ENCODE results near the gene POLR2L.

The POLR2L gene

DNA sequence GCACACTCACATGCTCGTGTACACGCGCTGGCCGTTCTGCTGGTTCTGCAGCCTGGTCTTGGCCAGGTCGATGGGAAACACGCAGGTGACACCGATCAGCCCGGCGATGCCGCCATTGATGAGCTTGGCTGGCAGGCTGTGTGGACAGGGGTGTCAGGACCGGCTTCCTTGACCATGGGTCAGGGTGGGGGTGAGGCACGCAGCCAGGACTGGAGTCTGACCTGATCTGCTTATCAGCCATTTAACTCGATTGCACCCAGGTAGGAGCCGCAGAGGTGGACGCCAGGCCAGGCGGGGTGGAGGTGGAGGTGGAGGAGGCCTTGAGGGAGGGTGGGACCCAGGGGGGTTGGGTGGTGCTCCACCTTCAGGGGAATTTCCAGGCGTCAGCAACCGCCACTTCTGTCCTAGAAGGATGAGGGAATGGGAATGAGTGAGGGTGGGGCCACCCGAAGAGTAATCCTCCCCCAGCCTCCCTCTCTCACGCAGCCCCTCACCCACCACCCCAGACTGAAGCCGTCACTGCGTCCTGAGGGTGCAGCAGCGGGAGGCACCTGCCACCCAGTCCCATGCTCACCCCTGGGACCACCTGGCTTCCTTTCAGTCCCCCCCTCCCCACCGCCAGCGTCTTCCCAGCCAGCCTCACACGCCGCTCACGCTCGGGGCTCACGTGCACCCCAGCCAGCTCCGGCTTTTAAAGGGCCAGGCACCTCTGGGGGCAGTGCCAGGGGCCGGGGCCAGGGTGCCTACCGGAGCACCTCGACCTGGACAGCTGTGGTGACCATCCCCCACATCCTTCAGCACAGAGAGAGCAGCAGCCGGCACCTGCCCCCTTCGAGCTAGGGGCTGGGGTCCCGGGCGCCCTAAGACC, 47.3 kb downstream of the POLR2L start:
- Histone ChIP-seq H3K9ac (no peak overlapping the region), H3K27me3 (ENCODE audit: control insufficient read depth, insufficient read depth, low read length) (no peaks in the 10 kb centered on the region), H3K4me1 (peaks cover 4% of the 10 kb centered on the region), H3K9me3 (ENCODE audit: control insufficient read depth, low read length) (no peaks in the 10 kb centered on the region), H2AFZ (no peak overlapping the region), H3K36me3 (ENCODE audit: control insufficient read depth, insufficient read depth, low read length) (no peaks in the 10 kb centered on the region), H3K79me2 (no peaks in the 10 kb centered on the region), H3K27ac (no peak overlapping the region), H3K4me2 (ENCODE audit: low read length) (no peak overlapping the region), H3K4me3 (ENCODE audit: low read depth, low read length) (no peak overlapping the region)
- TF ChIP-seq, protein P1, sequence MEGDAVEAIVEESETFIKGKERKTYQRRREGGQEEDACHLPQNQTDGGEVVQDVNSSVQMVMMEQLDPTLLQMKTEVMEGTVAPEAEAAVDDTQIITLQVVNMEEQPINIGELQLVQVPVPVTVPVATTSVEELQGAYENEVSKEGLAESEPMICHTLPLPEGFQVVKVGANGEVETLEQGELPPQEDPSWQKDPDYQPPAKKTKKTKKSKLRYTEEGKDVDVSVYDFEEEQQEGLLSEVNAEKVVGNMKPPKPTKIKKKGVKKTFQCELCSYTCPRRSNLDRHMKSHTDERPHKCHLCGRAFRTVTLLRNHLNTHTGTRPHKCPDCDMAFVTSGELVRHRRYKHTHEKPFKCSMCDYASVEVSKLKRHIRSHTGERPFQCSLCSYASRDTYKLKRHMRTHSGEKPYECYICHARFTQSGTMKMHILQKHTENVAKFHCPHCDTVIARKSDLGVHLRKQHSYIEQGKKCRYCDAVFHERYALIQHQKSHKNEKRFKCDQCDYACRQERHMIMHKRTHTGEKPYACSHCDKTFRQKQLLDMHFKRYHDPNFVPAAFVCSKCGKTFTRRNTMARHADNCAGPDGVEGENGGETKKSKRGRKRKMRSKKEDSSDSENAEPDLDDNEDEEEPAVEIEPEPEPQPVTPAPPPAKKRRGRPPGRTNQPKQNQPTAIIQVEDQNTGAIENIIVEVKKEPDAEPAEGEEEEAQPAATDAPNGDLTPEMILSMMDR (IDR thresholded peaks at IDR 0.05), result no peak

DNA sequence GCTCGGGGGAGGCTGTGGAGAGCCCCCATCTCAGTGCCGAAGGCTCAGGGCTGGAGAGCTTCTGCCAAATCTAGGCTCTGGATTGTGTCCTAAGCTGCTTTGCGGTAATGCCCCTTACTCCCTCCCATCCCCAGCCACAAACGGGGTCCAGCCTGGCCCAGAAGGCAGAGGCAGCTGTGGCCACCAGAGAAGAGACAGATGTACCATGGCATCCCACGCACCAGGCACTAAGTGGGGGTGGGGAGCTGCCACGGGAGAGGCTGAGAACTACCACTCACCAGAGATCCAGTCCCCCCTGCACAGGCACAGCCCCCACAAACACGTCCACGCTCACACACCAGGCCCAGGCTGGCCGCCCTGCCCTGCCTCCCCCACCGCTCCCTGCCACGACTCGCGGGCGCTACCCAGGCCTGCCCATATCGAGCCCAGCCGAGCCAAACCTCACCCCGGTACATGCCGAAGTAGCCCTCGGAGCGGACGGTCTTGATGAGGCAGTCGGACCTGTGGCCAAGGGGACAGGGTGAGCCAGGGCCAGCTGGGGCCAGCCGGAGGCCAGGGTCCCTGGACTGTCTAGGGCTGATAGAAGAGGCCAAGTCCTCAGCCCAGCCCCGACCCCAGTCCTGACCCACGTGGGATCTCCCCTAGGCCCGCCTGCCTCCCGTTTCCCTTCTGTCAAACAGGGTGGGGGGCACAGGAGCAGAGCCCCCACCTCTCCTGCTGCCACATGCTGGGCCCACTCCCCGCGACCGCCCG, 48.1 kb downstream of the POLR2L start:
- TF ChIP-seq, protein P1 (IDR thresholded peaks at IDR 0.05), result no peak
- no peaks in the 10 kb centered on the region for H3K79me2 ChIP-seq
- H3K4me2 ChIP-seq (ENCODE audit: low read length), result no peak overlapping the region
- no peak overlapping the region for H2AFZ ChIP-seq
- H3K9me3 ChIP-seq (ENCODE audit: control insufficient read depth, low read length), result no peaks in the 10 kb centered on the region
- peaks cover 4% of the 10 kb centered on the region for H3K4me1 ChIP-seq
- no peaks in the 10 kb centered on the region for H3K36me3 ChIP-seq (ENCODE audit: control insufficient read depth, insufficient read depth, low read length)
- H3K9ac ChIP-seq, result no peak overlapping the region
- no peak overlapping the region for H3K27ac ChIP-seq
- H3K27me3 ChIP-seq (ENCODE audit: control insufficient read depth, insufficient read depth, low read length), result no peaks in the 10 kb centered on the region
- H3K4me3 ChIP-seq (ENCODE audit: low read depth, low read length), result no peak overlapping the region

DNA sequence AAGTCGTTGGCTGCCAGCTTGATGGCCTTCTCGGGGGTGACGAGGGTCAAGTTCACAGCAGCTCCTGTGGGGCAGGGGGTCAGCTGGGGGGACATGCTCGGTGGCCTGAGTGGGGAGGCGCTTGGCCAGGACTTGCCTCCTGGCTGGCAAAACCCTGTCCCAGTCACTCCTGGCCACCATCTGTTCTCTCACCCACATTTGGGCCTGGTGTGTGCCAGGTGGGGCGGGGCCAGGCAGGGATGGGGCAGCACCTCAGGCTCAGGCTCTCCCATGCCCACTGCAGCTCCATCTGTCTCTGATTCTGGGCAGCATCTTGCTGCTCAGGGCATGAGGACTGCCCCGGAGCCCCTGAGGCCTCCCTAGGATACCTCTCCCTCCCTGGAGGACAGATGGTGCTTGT, 48.8 kb downstream of the POLR2L start:
- H3K79me2 ChIP-seq, result no peaks in the 10 kb centered on the region
- no peaks in the 10 kb centered on the region for H3K27me3 ChIP-seq (ENCODE audit: control insufficient read depth, insufficient read depth, low read length)
- H3K4me1 ChIP-seq, result peaks cover 4% of the 10 kb centered on the region
- no peaks in the 10 kb centered on the region for H3K9me3 ChIP-seq (ENCODE audit: control insufficient read depth, low read length)
- no peak overlapping the region for H3K27ac ChIP-seq
- H3K4me2 ChIP-seq (ENCODE audit: low read length), result no peak overlapping the region
- no peaks in the 10 kb centered on the region for H3K36me3 ChIP-seq (ENCODE audit: control insufficient read depth, insufficient read depth, low read length)
- no peak overlapping the region for H3K4me3 ChIP-seq (ENCODE audit: low read depth, low read length)
- TF ChIP-seq, protein P1 (IDR thresholded peaks at IDR 0.05), result no peak
- no peak overlapping the region for H2AFZ ChIP-seq
- no peak overlapping the region for H3K9ac ChIP-seq

DNA sequence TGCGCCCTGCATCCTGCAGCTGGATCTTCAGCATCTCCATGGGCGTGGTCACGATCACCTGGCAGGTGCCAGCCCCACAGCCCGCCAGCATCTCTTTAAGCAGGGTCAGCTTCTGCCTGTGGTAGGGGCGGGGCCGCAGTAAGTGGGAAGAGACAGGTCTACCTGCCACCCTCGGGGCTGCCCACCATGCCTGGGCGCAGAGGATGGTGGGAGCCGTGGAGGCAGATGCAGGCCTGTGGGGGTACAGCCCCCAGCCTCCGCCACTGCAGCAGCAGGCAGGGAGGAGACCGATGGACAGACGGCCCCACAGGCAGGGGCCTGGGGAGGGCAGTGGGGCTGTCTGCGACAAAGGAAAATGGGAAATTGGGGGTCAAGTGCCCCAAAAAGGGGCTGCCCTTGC, 49.5 kb downstream of the POLR2L start:
- no peak overlapping the region for H3K9ac ChIP-seq
- H2AFZ ChIP-seq, result no peak overlapping the region
- H3K9me3 ChIP-seq (ENCODE audit: control insufficient read depth, low read length), result no peaks in the 10 kb centered on the region
- H3K36me3 ChIP-seq (ENCODE audit: control insufficient read depth, insufficient read depth, low read length), result no peaks in the 10 kb centered on the region
- H3K4me1 ChIP-seq, result peaks cover 4% of the 10 kb centered on the region
- no peak overlapping the region for H3K27ac ChIP-seq
- TF ChIP-seq, protein P1 (IDR thresholded peaks at IDR 0.05), result no peak
- no peak overlapping the region for H3K4me3 ChIP-seq (ENCODE audit: low read depth, low read length)
- no peaks in the 10 kb centered on the region for H3K27me3 ChIP-seq (ENCODE audit: control insufficient read depth, insufficient read depth, low read length)
- H3K79me2 ChIP-seq, result no peaks in the 10 kb centered on the region
- H3K4me2 ChIP-seq (ENCODE audit: low read length), result no peak overlapping the region

All from parathyroid adenoma (tissue), 2 donors.